Stimulated activated CD8-positive, alpha-beta memory T cell treated with anti-CD3 and anti-CD28 coated beads, Interleukin-4, amount 100 ng/mL, for 24 hours (primary cell): ENCODE measurements around the gene KDM2A.
"Not testable (repeated sequence)": the region's sequence is repeated elsewhere in the genome, so short reads cannot be mapped to it uniquely, and the experiment has no call there.

Experiments
- DNase-seq: peaks from one replicate; pipeline ENCODE4 v3.0.0-alpha.2; 2020; ENCODE audit warnings: low read depth

KDM2A gene

DNA sequence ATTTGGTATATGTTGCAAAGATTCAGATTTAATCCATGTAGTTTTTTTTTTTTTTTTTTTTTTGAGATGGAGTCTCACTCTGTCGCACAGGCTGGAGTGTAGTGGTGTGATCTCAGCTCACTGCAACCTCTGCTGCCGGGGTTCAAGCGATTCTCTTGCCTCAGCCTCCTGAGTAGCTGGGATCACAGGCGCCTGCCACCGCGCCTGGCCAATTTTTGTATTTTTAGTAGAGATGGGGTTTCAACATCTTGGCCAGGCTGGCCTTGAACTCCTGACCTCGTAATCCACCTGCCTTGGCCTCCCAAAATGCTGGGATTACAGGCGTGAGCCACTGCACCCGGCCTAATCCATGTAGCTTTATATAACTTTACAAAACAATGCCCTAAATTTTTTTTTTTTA is 49.8 kb downstream of the KDM2A start:
- DNase-seq = not testable (repeated sequence)

DNA sequence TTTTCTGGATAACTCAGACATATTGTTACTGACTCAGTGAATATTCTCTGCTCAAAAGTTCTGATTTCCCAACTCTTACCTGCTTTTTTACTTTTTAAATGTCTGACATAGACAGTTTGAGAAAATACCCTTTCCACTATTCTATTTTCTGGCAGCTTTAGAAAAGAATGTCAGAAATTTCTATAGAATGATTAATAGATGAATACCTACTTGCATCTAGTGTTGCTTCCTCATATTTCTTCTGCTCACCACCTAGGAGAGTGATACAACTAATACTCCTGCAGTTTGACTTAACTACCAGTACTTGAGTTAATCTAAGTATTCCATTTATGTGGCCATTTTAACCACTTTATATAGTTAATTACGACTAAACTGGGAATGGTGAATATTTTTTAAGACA is 55.2 kb downstream of the KDM2A start:
- no peak for DNase-seq

DNA sequence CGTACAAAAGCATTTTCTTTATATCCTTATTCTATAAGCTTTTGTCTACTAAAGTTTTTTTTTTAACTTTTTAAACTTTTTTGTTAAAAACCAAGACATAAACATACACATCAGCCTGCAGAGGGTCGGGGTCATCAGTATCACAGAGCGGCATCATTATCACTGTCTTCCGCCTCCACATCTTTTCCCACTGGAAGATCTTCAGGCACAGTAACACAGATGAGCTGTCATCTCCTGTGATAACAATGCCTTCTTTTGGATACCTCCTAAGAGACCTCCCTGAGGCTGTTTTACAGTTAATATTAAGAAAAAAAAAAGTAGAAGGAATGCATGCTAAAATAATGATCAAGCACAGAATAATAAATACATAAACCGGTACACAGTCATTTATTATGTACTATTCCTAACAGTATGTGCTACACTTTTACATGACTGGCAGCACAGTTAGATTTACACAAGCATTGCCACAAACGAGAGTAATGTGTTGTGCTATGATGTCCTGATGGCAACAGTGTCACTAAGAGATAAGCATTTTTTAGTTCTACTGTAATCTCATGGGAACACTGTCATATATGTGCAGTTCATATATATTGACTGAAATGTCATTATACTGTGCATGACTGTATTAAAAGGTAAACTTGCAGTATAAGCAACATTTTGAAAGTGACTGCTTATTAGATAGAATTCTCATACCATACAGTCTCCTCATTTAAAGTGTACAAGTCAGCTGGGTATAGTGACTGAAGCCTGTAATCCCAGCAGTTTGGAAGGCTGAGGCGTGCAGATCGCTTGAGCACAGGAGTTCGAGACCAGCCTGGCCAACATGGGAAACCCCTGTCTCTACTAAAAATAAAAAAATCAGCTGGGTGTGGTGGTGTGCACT is 58.6 kb downstream of the KDM2A start:
- DNase-seq = no peak

DNA sequence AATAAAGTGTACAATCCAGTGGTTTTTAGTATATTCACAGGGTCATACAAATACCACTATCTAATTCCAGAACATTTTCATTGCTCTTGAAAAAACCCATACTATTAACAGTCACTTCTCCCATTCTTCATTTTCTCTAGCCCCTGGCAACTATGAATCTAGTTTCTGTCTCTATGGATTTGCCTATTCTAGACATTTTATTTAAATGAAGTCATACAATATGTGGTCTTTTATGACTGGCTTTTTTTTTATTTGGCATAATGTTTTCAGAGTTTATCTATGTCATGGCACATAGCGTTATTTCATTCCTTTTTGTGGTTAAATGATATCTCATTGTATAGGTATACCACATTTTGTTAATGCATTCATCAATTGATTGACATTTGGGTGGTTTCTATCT is 59.4 kb downstream of the KDM2A start:
- DNase-seq = no peak

DNA sequence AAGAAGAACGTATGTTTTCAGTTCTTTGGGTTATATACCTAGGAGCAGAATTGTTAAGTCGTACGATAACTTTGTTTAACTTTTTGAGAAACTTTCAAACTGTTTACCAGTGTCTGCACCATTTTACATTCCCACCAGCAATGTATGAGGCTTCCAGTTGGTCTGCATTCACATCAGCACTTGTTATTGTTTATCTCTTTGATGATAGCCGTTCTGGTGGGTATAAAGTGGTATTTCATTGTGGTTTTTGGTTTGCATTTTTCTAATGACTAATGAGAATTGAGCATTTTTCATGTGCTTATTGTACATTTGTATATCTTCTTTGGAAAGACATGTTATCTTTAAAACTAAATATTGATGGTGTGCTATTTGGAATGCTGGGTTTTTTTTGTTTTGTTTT is 59.8 kb downstream of the KDM2A start:
- DNase-seq = no peak

DNA sequence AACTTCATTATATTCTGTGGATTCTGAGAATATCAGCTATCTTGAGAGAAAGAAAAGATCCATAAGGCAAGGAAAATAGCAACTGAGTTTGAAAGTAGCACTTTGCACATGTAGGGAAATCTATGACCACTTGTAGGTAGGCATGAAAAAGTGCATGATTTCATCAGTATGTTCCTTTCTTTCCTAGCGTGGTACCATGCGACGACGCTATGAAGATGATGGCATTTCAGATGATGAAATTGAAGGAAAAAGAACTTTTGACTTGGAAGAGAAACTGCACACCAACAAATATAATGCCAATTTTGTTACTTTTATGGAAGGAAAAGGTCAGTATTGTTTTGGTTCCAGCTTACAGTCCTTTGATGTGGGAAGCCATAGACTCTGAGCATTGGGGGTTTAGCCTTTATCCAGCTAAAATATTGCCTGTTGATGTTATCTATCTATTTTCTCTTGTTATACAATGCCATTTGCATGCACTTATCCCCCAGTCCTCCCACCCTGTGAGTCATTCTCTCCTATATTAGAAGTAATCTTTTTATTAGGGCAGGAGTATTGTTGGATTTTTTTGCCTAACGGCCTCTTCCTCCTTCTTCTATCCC is 60.9 kb downstream of the KDM2A start:
- DNase-seq = no peak

DNA sequence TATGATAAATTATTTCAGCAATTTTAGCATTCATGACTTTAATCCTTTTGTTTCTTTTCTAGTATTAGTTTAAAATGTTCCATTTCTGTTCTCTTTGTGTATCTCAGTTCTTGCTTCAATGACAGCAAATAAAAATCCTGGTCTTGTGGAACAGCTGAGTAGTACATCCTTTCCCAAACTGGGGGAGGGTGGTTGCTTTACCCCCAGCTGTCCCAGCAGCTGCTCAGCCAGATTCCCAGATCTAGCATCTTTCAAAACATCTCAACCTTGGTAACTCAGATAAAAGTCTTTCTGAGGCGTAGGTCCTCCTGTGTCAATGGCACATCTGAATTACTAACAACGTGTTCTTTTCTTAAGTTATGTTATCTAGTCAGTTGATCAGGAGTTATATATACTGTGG is 75.0 kb downstream of the KDM2A start:
- no peak for DNase-seq

DNA sequence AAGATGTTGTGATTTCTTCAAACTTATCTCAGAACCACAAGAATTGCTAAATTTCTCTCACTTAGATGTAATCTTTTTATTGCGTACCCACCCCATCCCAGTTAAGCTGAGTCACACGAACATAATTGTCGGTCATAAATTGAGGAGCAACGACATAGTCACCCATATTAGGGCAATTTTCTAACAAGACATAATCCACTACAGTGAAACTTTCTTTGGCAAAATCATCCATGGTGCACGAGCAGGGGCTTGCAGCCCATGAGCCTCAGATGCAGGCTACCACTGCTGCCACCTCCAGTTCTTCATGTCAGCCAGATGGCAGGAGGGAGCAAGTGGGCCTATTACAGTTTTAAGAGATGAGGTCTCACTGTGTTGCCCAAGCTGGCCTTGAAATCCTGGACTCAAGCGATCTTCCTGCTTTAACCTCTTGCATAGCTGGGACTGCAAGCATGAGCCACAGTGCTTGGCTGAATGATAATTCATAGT is 77.0 kb downstream of the KDM2A start:
- no peak for DNase-seq

DNA sequence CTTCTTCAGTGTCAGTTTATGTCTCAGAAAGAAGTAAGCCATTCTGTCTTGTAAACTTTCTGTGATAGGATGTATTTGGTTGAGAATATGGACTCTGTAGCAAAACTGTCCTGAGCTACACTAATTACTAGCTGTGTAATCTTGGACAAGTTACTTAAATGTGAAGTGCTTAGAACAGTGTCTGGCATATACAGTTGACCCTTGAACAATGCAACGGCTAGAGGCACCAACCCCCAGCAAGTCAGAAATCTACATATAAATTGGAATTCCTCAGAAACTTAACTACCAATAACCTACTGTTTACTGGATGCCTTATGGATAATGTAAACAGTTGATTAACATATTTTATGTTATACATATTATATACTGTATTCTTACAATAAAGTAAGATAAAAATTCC is 78.5 kb downstream of the KDM2A start:
- no peak for DNase-seq

DNA sequence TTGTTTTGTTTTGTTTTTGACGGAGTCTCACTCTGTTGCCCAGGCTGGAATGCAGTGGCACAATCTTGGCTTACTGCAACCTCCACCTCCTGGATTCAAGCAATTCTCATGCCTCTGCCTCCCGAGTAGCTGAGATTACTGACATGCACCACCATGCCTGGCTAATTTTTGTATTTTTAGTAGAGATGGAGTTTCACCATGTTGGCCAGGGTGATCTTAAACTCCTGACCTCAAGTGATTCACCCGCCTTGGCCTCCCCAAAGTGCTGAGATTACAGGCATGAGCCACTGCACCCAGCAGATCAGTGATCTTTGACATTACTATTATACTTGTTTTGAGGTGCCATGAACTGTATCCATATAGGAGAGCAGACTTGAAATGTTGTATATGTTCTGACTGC is 79.7 kb downstream of the KDM2A start:
- DNase-seq = not testable (repeated sequence)

DNA sequence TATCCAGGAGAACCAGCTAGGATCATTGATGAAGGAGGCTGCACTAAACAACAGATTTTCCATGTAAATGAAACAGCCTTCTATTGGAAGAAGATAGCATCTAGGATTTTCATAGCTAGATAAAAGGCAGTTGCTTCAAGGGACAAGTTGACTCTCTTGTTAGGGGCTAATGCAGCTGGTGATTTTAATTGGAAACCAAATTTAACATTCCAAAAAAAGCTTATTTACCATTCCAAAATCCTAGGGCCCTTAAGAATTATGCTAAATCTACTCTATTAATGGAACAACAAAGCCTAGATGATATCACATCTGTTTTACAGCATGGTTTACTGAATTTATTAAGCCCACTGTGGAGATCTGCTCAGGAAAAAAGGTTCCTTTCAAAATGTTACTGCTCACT is 80.7 kb downstream of the KDM2A start:
- DNase-seq = no peak

DNA sequence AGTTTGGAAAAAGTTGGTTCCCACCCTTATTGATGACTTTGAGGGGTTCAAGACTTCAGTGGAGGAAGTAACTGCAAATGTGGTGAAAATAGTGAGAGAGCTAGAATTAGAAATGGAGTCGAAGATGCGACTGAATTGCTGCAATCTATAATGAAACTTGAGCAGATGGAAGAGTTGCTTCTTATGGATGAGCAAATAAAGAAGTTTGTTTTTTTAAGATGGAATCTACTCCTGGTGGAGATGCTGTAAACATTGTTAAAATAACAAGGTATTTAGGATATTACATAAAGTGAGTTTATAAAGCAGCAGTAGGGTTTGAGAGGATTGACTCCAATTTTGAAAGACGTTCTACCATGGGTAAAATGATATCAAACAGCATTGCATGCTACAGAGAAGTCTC is 83.0 kb downstream of the KDM2A start:
- DNase-seq = no peak

DNA sequence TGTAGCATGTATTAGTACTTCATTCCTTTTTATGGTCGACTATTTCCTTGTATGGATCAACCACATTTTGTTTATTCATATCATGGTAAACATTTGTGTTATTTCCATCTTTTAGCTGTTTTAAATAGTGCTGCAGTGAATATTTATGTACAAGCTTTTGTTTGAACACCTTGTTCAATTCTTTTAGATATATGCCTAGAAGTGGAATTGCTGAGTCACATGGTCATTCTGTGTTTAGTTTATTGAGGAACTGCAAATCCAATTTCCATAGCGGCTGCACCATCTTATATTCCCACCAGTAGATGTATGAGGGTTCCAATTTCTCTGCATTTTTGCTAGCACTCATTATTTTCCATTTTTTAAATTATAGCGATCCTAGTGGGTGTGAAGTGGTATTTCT is 85.8 kb downstream of the KDM2A start:
- no peak for DNase-seq

DNA sequence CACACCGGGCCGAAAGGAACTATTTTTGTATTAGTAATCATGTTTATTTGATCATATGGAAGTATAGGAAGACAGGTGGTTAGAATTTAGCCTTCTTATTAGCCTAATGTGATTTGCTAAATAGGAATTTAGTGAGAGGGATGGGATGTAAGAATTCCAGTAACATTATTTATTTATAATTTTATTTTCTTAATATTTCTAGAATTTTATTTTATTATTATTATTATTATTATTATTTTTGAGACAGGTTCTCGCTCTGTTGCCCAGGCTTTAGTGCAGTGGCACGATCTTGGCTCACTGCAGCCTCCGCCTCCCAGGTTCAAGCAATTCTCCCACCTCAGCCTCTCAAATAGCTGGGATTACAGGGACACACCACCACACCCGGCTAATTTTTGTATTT is 90.2 kb downstream of the KDM2A start:
- DNase-seq = not testable (repeated sequence)

DNA sequence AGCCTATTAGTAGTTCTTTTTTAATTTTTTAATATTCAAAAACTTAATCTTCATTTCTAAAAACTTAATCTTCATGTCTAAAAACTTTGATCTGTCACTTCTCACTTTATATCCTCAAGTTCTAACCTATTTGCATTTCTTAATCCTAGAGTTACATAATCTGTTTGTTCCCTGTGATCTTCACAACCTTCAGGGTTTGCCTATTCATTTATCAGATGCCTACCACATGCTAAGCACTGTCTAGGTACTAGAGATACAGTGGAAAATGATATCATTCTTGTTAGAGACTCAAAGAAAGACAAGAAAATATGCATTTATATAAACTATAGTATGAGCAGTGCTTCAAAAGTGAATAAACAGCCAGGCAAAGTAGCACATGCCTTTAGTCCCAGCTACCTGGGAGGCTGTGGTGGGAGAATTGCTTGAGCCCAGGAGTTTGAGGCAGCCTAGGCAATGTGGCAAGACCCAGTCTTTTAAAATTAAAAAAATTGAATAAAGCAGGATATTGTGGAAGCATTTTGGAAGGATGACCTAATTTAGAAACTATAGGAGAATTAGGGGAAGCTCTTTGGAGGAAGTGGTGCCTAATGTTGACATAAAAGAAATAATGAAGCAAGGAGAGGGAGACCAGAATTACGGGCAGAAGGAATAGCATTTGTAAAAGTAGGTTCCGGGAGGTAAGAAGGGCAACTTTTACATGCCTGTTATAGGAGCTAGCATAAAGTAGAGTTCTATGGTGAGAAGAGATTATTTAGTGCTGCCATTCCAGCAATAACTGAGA is 92.8 kb downstream of the KDM2A start:
- no peak for DNase-seq

DNA sequence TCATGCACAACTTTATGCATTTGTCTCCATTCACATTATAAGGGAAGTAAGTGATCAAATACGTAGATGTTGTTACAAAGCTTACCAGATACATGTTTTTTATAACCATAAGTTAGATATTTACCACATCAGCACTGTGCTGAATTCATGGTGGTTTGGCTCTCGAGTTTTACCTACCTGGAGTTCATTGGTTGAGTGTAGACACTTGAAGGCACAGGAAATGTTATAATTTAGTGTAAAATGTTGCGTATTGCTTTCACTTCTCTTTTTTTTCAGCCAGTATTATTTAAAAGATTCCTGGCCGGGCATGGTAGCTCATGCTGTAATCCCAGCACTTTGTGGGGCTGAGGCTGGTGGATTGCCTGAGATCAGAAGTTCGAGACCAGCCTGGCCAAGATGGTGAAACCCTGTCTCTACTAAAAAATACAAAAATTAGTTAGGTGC is 94.1 kb downstream of the KDM2A start:
- DNase-seq = no peak

DNA sequence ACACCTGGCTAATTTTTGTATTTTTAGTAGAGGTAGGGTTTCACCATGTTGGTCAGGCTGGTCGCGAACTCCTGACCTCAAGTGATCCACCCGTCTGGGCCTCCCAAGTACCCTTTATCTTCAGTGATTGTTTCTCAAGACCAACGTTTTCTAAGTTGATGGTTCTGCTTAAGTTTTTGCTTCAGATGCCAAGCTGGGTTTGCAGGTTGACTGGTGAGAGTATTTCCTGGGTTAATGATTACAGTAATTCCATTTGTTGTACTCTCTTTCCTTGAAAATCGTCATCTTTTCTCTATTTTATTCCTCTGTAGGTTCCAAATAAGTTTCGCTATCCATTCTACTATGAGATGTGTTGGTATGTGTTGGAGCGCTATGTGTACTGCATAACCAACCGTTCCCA is 108.7 kb downstream of the KDM2A start:
- DNase-seq = no peak

DNA sequence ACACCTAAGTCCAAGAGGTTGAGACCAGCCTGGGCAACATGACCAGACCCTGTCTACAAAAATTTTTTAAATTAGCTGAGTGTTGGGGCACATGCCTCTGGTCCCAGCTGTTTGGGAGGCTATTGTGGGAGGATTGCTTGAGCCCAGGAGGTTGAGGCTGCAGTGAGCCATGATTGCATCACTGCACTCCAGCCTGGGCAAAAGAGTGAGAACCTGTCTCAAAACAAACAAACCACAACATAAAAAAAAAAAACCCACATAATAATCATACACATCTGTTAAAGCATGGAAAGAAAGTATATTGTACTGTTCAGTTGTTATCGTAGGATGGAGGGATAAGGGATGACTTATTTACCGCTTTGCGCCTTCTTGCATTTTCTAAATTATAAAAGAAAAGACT is 111.3 kb downstream of the KDM2A start:
- no peak for DNase-seq

DNA sequence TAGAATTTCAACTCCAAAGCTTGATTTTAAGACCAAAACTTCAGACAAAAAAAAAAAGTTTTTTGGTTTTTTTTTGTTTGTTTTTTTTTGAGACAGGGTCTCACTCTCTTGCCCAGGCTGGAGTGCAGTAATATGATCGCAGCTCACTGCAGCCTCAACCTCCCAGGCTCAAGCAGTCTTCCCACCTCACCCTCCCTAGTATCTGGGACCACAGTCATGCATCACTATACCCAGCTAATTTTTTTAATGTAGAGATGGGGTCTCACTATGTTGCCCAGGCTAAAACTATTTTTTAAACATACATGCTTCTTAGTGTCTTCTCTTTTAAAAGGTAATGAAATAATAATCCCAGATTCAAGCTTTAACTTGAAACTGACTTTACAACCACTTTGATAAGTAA is 111.8 kb downstream of the KDM2A start:
- no peak for DNase-seq

DNA sequence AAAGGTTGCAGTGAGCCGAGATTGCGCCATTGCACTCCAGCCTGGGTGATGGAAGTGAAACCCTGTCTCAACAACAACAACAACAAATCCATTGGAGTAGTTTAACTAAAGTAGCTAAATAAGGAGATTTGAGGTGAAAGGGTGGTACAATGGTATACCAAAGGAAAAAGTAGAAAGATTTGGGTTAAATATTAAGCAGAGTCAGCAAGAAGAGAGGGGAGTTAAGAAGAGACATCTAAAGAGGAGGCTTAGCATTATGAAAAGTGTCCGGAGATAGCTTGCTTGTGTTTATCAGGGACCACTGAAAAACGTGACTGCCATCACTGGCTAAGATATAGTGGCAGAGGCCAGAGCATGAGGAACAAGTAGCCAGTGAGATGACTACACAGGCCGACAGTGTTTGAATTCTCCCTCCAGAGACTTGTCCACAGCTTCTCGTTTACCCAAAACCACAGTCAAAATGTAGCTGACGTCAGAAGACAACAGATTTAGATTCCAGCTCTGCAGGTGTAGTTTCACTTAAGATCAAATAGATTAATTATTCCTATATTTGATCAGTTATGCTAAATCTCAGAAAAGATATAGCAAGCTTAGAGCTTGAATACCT is 114.6 kb downstream of the KDM2A start:
- DNase-seq = no peak

DNA sequence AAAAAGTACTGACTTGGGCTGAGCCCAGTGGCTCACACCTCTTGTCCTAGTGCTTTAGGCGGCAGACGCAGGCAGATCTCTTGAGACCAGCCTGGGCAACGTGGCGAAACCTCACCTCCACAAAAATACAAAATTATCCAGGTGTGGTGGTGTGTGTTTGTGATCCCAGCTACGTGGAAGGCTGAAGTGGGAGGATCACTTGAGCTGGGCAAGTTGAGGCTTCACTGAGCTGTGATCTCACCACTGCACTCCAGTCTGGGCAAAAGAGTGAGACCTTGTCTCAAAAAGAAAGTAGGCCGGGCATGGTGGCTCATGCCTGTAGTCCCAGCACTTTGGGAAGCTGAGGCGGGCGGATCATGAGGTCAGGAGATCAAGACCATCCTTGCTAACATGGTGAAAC is 115.5 kb downstream of the KDM2A start:
- DNase-seq = not testable (repeated sequence)

DNA sequence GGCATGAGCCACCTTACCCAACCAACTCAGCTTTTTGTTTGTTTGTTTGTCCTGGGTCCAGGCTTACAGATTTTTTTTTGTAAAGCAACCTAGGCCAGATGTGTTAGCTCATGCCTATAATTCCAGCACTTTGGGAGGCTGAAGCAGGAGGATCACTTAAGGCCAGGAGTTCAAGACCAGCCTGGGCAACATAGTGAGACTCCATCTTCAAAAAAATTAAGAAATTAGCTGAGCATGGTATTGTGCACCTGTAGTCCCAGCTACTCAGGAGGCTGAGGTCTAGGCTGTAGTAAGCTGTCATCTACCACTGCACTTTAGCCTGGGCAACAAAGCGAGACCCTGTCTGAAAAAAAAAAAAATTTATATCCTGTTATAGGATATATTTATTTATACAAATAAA is 118.5 kb downstream of the KDM2A start:
- DNase-seq = no peak
